Ishikawa (cell line): Measurements from ENCODE around the gene CLASRP.

Experiments used
- CEBPB ChIP-seq: IDR thresholded peaks from 2 replicates; pipeline ENCODE4 v1.6.1; 2012
- CREB1 ChIP-seq: IDR thresholded peaks from 2 replicates; pipeline ENCODE4 v1.6.1; 2012; ENCODE audit warnings: low read depth
- EGR1 ChIP-seq: IDR thresholded peaks from 2 replicates; pipeline ENCODE4 v1.6.1; 2012
- EP300 ChIP-seq: IDR thresholded peaks from 2 replicates; pipeline ENCODE4 v1.6.1; 2012; ENCODE audit warnings: borderline replicate concordance
- FOXM1 ChIP-seq: IDR thresholded peaks from 2 replicates; pipeline ENCODE4 v1.6.1; 2012; ENCODE audit warnings: low read depth, borderline replicate concordance
- NFIC ChIP-seq: IDR thresholded peaks from 2 replicates; pipeline ENCODE4 v1.6.1; 2012
- RAD21 ChIP-seq: IDR thresholded peaks from 2 replicates; pipeline ENCODE4 v1.6.1; 2012; ENCODE audit warnings: low read depth
- REST ChIP-seq: IDR thresholded peaks from 2 replicates; pipeline ENCODE4 v1.6.1; 2012; ENCODE audit warnings: low read depth, mild to moderate bottlenecking
- TAF1 ChIP-seq: IDR thresholded peaks from 2 replicates; pipeline ENCODE4 v1.6.1; 2012; ENCODE audit warnings: low read depth, mild to moderate bottlenecking
- TCF12 ChIP-seq: IDR thresholded peaks from 2 replicates; pipeline ENCODE4 v1.6.1; 2012; ENCODE audit warnings: low read depth
- TEAD4 ChIP-seq: IDR thresholded peaks from 2 replicates; pipeline ENCODE4 v1.6.1; 2012
- USF1 ChIP-seq: IDR thresholded peaks from 2 replicates; pipeline ENCODE4 v1.6.1; 2012
- YY1 ChIP-seq: IDR thresholded peaks from 2 replicates; pipeline ENCODE4 v1.6.1; 2012; ENCODE audit warnings: low read depth
- ZBTB7A ChIP-seq: IDR thresholded peaks from 2 replicates; pipeline ENCODE4 v1.6.1; 2012; ENCODE audit warnings: low read depth

- TF ChIP-seq EP300: no peak
- TF ChIP-seq EGR1: no peak
- TF ChIP-seq ZBTB7A: no peak
- TF ChIP-seq RAD21: no peak
- no peak for TF ChIP-seq TAF1
- no peak for TF ChIP-seq FOXM1
- TF ChIP-seq CEBPB: no peak
- no peak for TF ChIP-seq YY1
- no peak for TF ChIP-seq USF1
- no peak for TF ChIP-seq CREB1
- no peak for TF ChIP-seq TEAD4
- TF ChIP-seq REST: no peak
- TF ChIP-seq NFIC: no peak
- TF ChIP-seq TCF12: no peak
Measured at GRCh38 chr19:45071969-45072790, 33.3 kb downstream of the CLASRP start.
